Body of pancreas (tissue), 4 donors: ENCODE data around the gene RAB11A. TPM values are rescaled to one million over a fixed set of nuclear protein-coding genes. Genes with fewer than 3 reads are reported as not detected.

ENCODE experiments used
- ATAC-seq: fragments of 150-250 bp; one replicate; pipeline ENCODE4 v1.9.1; 2016
- DNase-seq, 4 donors: peaks; one replicate each; pipeline ENCODE4 v3.0.0-alpha.2; 2019
- H3K27ac ChIP-seq, 4 donors: fragments of 200-600 bp; sonication (generic); 1 replicate in 3 of 4; 2 replicates in 1 of 4; pipeline versions ENCODE4 v1.5.1 to v1.6.1; 2016 to 2019; ENCODE audit warnings: mild to moderate bottlenecking in 1 of 4, mixed read lengths in 1 of 4, moderate library complexity in 1 of 4
- H3K27me3 ChIP-seq, 2 donors: fragments of 200-600 bp; sonication (generic); one replicate each; pipeline ENCODE4 v1.6.0; 2016; ENCODE audit warnings: mild to moderate bottlenecking in 1 of 2
- H3K36me3 ChIP-seq, 2 donors: fragments of 200-600 bp; sonication (generic); replicated peaks in 1 of 2; 2 replicates each; pipeline ENCODE4 v1.5.1; 2016; ENCODE audit warnings: low read depth in 2 of 2; ENCODE audit not compliant: insufficient read depth in 1 of 2
- H3K4me1 ChIP-seq: fragments of 200-600 bp; sonication (generic); one replicate; pipeline ENCODE4 v1.6.0; 2016
- H3K4me3 ChIP-seq, 2 donors: fragments of 200-600 bp; sonication (generic); 1 replicate in 1 of 2; 2 replicates in 1 of 2; pipeline ENCODE4 v1.5.1; 2016 to 2019
- H3K9me3 ChIP-seq, 3 donors: fragments of 200-600 bp; sonication (generic); 1 replicate in 2 of 3; 2 replicates in 1 of 3; pipeline ENCODE4 v1.5.1; 2016
- POLR2A ChIP-seq, 3 donors: fragments of 450-650 bp; IDR thresholded peaks; one replicate each; pipeline ENCODE4 v1.6.1; 2016; ENCODE audit warnings: antibody characterized with exemption in 3 of 3, mild to moderate bottlenecking in 2 of 3
- WGBS, 2 donors: methylation state at CpG; one replicate each; pipeline ENCODE4 v1.1.5; 2017; 5-methylcytosine and 5-hydroxymethylcytosine counted together
- intact Hi-C: fragments of 100-400 bp; cut with DNase I; formaldehyde crosslinking; loops from one replicate; pipeline ENCODE4 v1.15.1; 2023
- total RNA-seq, 2 donors: library from RNA; depleted of rRNA; stranded (reverse); fragments of >200 nt; gene quantifications; one replicate each; pipeline ENCODE4 v1.1.0, GENCODE V29; 2016
- TF ChIP-seq, protein P1 (sequence below), 7 experiments: fragments of 450-650 bp in 4 of 7; fragments of 200-600 bp in 3 of 7; sonication (generic) in 3 of 7; IDR thresholded peaks; one replicate each; pipeline ENCODE4 v1.5.1; 2016 to 2019; ENCODE audit warnings: antibody characterized with exemption in 7 of 7

Gene RAB11A
- total RNA-seq, 2 donors from 2014 or later, result 35.3 to 39.4 TPM

DNA sequence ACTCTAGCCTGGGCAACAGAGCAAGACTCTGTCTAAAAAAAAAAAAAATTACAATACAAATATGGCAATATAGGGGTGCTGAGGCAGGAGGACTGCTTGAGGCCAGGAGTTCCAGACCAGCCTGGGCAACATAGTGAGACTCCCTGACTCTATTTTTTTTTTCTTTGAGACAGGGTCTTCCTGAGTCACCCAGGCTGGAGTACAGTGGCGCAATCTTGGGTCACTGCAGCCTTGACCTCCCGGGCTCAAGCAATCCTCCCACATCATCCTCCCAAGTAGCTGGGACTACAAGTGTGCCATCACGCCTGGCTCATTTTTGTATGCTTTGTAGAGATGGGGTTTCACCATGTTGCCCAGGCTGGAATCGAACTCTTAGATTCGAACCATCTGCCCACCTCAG is 17.3 kb upstream of the RAB11A start:
- no peak for TF ChIP-seq POLR2A (IDR thresholded peaks at IDR 0.05)
- TF ChIP-seq, protein P1, sequence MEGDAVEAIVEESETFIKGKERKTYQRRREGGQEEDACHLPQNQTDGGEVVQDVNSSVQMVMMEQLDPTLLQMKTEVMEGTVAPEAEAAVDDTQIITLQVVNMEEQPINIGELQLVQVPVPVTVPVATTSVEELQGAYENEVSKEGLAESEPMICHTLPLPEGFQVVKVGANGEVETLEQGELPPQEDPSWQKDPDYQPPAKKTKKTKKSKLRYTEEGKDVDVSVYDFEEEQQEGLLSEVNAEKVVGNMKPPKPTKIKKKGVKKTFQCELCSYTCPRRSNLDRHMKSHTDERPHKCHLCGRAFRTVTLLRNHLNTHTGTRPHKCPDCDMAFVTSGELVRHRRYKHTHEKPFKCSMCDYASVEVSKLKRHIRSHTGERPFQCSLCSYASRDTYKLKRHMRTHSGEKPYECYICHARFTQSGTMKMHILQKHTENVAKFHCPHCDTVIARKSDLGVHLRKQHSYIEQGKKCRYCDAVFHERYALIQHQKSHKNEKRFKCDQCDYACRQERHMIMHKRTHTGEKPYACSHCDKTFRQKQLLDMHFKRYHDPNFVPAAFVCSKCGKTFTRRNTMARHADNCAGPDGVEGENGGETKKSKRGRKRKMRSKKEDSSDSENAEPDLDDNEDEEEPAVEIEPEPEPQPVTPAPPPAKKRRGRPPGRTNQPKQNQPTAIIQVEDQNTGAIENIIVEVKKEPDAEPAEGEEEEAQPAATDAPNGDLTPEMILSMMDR (IDR thresholded peaks at IDR 0.05), result no peak
- Histone ChIP-seq H3K9me3 (no peaks in the 10 kb centered on the region), H3K27me3 (no peaks in the 10 kb centered on the region), H3K36me3 (no peaks in the 10 kb centered on the region), H3K27ac (no peak overlapping the region), H3K4me3 (no peak overlapping the region), H3K4me1 (no peaks in the 10 kb centered on the region)
- DNase-seq (no peak), ATAC-seq (no peak)
- intact Hi-C loops, result no loop called here
- 83 to 86% methylated on average over 5 of the region's 5 CpGs for WGBS, 2 donors

DNA sequence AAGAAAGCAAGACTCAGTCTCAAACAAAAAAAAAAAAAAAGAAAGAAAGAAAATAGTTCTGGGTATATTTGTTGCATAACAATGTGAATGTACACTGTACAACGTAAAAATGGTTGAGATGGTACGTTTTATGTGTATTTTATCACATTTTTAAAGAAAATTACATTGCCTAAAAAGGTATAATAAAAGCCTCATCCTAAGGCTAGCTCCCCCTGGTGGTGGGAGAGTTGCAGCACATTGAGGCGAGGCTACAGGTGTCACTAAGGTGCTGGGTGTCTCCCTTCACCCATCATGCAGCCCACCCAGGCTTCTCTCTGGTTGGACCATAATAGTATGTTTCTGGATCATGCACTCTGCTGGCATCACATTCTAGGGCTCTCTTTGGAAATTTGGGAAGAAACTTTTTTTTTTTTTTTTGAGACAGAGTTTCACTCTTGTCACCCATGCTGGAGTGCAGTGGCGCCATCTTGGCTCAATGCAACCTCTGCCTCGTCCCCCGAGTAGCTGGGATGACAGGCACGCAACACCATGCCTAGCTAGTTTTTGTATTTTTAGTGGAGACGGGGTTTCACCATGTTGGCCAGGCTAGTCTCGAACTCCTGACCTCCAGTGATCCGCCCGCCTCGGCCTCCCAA is 12.4 kb upstream of the RAB11A start:
- no peaks in the 10 kb centered on the region for H3K36me3 ChIP-seq
- 52 to 63% methylated on average over 12 of the region's 12 CpGs for WGBS, 2 donors
- intact Hi-C loops, result no loop called here
- no peak overlapping the region for H3K27ac ChIP-seq
- no peaks in the 10 kb centered on the region for H3K4me1 ChIP-seq
- H3K27me3 ChIP-seq, result no peaks in the 10 kb centered on the region
- TF ChIP-seq POLR2A (IDR thresholded peaks at IDR 0.05), result no peak
- TF ChIP-seq, protein P1 (IDR thresholded peaks at IDR 0.05), result peak; percentile 57 to 88 (median 75)
- peak; percentile 58 for ATAC-seq
- DNase-seq, result peak; percentile 76 to 82 (median 78)
- no peaks in the 10 kb centered on the region for H3K9me3 ChIP-seq
- no peak overlapping the region for H3K4me3 ChIP-seq

DNA sequence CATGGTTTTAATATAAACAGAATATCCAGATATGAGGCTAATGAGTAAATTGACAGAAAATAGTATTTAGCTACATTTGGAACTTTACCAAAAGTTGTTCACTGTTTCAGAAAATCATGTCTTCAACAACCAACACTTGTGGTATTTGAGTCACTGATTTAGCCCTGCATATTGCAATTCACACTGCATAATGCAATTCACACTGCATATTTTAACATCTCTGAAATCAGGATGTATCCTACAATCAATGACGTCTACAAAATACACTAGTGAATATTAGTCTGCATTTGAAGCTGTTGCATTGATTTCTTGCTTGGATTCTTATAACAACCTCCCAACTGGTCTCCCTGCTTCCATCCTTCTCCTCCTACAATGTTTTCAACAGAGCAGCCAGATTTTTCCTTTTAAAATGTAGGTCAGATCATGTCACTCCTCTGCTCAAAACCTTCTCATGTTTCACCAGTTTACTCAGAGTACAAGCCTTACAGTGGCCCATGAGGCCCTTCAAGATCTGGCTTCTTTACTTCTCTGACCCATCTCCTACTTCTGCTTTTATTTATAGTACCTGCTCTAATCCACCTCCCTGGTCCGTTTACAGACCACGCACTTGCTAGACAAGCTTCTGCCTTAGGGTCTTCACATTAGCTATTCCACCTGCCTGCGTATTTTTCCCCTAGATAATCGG is 11.4 kb upstream of the RAB11A start:
- Histone ChIP-seq H3K4me1 (no peaks in the 10 kb centered on the region), H3K9me3 (no peaks in the 10 kb centered on the region), H3K27me3 (no peaks in the 10 kb centered on the region), H3K27ac (no peak overlapping the region), H3K4me3 (no peak overlapping the region), H3K36me3 (no peaks in the 10 kb centered on the region)
- intact Hi-C loops, result no loop called here
- no peak for ATAC-seq
- WGBS, 2 donors, result 71 to 81% methylated on average over 5 of the region's 5 CpGs
- DNase-seq, result no peak
- TF ChIP-seq, protein P1 (IDR thresholded peaks at IDR 0.05), result no peak
- no peak for TF ChIP-seq POLR2A (IDR thresholded peaks at IDR 0.05)

DNA sequence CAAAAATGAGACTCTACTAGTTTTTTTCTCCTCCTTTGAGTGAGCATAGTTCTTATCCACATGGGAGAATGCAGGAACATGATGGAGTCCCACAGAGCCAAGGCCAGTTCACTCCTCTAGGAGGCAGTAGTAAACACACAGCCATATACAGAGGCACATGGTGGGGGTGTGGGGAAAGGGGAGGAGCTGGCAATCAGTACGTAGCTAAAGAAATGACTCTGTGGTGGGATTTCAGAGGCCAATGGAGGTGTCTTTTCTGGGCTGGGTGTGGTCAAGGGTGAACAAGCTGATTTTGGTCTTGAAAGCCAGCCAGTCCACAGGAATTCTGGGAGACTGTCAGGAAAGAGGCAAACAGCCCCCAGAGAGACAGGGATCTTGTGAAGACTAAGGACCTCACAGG is 6.6 kb upstream of the RAB11A start:
- Histone ChIP-seq H3K36me3 (no peaks in the 10 kb centered on the region), H3K27me3 (no peaks in the 10 kb centered on the region), H3K9me3 (no peaks in the 10 kb centered on the region), H3K27ac (no peak overlapping the region), H3K4me3 (no peak overlapping the region), H3K4me1 (no peaks in the 10 kb centered on the region)
- DNase-seq (peak; percentile 27 to 58 (median 44)), ATAC-seq (peak; percentile 76)
- intact Hi-C loops, result no loop called here
- TF ChIP-seq POLR2A (IDR thresholded peaks at IDR 0.05), result no peak
- TF ChIP-seq, protein P1 (IDR thresholded peaks at IDR 0.05), result peak in 6 of 7 experiments; percentile 17 to 41 (median 34)
- 19 to 20% methylated on average over 1 of the region's 1 CpG for WGBS, 2 donors
